HG02763 (cell line): Measurements from ENCODE around the gene SH3BGRL.

Source experiments
- ATAC-seq: cut with Tn5 transposase; IDR thresholded peaks from one replicate; pipeline ENCODE4 v1.9.1; 2021; ENCODE audit warnings: mild to moderate bottlenecking, moderate library complexity; ENCODE audit not compliant: unreplicated experiment

The SH3BGRL gene

DNA sequence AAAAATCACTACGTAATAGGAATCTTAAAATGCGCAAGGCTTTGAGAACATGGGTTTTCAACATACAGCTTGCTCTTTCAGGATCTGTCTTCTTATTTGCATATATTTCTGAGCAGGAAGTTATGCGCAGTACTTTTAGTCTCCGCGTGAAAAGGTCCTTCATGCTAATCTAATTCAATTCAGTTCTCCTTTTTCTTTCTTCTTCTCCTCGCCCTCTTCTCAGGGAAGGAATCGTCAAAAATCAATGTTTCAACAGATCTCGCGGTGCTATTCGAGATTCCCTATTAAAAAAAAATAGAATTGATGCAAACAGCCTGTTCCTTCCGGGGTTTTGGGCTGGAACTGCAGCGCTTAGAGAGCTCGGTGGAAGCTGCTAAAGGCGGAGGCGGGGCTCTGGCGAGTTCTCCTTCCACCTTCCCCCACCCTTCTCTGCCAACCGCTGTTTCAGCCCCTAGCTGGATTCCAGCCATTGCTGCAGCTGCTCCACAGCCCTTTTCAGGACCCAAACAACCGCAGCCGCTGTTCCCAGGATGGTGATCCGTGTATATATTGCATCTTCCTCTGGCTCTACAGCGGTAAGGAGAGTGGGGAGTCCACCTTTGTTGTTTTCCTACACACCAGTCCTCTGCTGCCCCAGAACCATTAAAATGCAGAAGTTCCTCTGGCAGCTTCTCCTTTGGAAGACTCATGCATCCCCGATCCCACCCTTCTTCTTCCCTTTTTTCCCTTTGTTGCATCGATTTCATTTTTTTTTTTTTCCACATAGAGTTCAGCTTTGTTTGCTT, at the start of gene SH3BGRL, which contains the start of gene HMGN5:
TSS of gene SH3BGRL (plus strand) at position 432 of the 785 bp plus-strand sequence. CDS start at position 531, 99 bp downstream.
TSS of gene HMGN5 (minus strand) at position 243 of the 785 bp plus-strand sequence. CDS start 80,364 bp downstream, outside the sequence.
- peak; percentile 94 for ATAC-seq

DNA sequence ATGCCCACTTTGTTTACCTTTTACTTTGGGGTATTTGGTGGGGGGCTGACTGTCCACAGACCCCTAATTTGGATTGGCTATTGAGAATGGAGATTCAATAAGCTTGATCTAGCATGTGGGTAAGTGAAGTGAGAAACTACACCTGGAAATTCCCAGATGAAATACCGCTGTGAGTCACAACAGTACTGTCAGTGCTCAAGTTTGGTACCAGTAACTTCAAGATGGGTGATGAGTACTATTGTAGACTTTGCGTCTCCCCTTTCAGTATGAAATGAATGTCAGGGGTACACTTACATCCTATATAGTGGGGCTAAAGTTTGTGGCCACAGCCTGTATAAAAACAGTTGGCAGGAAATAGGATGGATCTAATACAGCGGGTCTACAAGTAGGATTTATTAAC, 33.5 kb upstream of the SH3BGRL start:
- ATAC-seq: no peak

DNA sequence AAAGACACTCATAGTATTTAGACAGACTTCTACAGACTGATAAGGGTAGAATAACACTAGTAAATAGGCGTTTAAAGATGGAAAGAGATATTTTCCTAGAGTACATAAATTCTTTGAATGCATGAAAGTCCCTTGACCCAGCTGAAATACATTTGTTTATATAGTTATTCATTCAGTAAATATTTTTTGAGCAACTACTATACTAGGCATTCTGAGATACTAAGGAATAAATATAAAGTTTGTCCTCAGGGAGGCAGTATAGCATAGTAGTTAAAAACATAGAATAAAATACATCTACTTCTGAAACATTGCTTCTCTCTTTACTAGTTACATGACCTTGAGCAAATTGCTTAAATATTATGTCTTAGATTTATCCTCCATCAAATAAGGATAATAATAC, 27.6 kb upstream of the SH3BGRL start:
- ATAC-seq: no peak

DNA sequence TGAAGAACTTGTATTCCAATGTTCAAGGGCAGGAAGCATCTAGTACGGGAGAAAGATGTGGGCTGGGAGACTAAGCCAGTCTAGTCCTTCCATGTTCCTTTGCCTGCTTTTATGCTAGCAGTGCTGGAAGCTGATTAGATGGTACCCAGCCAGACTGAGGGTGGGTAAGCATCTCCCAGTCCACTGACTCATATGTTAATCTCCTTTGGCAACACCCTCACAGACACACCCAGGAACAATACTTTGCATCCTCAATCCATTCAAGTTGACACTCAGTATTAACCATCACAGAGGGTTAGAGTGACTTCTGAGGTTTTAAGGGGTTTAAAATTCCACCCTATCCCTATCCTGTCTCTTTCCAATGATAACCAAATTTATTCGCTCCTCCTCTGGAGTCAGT, 6.6 kb upstream of the SH3BGRL start:
- ATAC-seq: no peak

DNA sequence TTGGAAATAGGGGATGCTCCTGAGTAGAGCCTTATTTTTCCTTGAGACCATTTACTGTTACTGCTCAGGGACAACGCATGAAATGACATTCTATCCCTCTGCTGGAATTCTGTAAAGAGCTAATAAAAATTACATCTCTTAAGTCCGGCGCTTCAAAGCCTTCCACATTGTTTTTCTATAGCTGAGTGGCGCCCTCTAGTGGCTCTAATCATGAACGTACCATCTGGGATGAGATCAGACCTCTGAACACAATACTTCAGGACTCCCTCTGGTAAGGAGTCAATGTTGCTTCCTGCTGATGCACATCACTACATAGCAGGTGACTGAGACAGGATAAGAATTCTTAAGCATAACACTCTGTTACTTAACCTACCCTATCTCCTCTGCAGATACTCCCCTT, 6.2 kb upstream of the SH3BGRL start:
- peak; percentile 95 for ATAC-seq

DNA sequence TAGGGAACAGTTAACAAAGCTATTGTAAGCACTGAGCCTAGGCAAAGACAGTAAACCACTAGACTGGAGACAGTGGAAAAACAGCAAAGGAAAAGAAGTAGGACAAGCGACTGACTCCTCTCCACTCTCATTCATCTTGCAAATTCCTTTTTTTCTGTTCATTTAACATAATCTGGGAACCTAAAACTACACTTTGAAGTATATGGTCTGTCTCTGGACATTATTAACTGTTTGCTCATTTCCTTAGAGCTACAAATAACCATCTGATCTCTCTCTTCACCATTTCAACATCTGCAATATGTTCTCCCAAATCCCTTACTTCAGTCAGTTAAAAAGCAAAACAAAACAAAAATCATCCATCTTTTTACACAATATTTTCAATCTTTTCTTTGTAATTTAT, 831 bp upstream of the SH3BGRL start:
- ATAC-seq: no peak

DNA sequence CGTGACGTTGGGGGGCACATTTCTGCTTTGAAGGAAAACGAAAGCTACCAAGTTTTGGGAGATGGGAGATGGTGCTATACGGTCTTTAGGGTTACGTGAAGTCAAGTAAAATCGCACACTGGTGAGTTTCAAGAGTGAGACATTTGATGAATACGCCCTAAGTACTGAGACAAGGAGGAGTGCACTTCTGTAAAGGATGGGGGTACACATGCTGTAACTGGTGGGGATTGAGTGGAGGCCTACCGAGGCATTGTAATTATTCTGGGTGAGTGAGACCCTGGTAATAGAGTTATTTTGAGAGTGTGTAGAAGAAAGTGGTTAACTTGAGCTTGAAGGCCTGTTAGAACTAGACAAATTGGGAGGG, 536 bp downstream of the SH3BGRL start:
- ATAC-seq: no peak

DNA sequence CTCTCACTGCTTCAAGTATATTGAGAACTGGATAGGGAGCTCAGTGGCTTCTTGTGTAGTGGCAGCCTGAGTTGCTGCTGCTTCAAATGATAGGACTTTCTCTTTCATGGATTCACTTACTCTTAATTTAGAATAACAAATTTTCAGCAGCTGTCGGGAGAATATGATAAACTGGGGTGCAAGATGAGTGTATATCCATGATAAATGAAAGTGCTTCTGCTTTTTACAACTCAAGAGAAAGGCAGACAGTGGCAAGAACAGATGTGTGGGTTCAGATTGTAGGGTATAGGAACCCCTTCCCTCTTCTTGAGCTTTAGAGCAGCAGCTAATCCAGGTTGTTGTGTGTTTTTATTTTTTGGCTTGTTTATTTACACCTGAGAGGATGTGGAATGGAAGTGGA, 1.0 kb downstream of the SH3BGRL start:
- ATAC-seq: no peak

DNA sequence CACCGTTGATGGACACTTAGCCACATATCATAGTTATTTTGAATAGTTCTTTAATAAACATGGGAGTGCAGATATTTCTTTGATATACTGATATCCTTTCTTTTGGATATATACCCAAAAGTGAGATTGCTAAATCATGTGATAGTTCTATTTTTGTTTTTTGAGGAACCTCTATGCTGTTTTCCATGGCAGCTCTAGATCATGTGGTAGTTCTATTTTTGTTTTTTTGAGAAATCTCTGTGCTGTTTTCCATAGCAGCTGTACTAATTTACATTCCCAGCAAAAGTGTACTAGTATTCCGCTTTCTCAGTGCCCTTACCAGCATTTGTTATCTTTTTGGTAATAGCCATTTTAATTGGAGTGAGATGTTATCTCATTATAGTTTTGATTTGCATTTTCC, 3.6 kb downstream of the SH3BGRL start:
- ATAC-seq: no peak

DNA sequence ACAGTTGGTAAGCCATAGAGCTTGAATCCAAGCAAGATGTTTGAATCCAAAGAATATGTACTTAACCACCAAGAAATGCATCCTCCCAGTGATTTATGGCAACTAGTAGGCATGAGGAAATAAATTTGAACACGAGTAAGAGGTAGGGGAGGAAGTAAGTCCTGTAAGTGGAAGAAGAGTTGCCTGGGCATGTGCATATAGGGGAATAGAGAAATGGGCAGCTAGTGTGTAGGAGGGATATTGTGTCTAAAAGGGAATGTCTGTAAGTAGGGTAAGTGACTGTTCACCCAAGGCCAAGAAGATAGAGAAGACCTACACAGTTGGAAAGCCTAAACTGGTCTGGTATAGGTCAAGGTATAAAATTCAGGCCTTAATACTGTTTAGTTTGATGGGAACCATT, 4.6 kb downstream of the SH3BGRL start:
- no peak for ATAC-seq

DNA sequence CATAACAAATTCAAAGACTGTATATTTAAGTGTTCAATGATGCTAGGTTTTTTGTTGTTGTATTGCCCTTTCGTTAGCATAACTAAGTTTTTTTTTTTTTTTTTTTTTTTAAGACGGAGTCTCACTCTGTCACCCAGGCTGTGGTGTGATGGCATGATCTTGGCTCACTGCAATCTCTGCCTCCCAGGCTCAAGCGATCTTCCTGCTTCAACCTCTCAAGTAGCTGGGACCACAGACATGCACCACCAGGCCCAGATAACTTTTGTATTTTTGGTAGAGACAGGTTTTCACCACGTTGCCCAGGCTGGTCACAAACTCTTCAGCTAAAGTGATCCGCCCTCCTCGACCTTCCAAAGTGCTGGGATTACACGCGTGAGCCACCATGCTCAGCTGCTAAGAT, 7.0 kb downstream of the SH3BGRL start:
- no peak for ATAC-seq

DNA sequence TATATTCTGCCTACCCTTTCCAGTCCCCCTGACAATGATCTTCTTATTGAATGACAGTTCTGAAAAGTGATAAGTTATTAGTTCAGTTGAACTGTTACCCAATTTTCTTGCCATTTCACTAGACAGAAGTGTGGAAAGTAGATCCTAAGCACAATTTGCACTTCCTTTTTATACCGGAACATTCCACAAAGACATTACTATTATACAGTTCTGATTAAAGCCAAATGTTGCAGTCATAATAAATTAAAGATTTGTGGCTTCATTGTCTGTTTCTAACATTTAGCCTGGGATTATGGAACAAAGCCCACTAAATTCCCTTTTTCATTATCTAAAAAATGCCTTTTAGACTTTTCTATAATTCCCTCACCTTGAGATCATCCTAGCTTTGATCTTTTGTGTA, 13.8 kb downstream of the SH3BGRL start:
- ATAC-seq: no peak

DNA sequence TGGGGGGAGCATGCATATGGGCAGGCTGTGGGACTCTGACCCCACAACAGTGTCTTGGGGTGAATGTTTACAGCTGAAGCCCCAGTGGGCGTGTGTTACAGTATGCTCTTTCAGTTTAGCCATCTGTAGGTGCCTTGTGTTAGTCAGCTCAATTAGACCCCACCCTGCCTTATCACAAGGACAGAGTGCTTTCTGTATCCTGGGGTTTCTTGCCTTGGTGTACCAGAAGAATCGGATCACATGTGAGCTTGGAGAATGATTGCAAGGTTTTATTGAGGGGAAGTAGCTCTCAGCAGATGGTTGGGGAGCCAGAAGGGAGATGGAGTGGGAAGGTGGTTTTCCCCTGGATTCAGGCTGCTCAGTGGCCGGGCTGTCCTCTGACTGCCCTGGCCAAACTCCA, 27.3 kb downstream of the SH3BGRL start:
- no peak for ATAC-seq

DNA sequence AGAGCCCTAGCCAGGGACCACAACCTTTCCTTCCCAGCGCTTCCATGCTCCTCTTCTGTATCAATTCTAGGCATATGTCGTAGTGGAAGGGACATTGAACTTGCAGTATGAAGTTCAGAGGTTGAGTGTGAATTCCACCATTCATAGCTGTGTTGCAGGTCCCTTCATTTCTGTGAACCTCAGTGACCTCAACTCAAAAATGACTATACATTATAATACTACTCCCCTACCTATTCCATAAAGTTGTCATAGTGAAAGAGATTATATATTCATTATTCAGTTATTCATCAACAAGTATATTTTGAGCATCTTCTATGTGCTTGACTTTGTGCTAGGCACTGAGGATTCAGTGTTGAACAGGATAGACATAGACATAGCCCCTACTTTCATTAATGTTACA, 28.0 kb downstream of the SH3BGRL start:
- ATAC-seq: no peak

DNA sequence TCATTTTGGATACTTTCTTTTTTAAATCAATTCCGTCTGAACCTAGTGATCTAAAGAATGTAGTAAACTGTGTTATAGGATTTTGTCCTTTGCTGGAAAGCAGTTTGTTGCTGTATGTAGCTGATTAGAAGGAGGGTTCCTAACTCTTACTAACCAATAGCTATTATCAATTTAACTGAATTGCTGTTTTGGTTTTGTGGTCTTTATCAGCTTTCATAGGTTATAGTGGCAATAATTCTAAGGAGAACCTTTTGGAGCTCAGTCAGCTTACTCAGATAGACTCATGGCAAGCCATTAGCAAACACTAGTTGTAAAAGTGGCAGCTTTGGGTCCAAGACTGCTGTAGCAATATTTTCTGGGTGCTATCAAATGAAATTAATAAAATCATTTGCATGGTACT, 29.6 kb downstream of the SH3BGRL start:
- no peak for ATAC-seq

DNA sequence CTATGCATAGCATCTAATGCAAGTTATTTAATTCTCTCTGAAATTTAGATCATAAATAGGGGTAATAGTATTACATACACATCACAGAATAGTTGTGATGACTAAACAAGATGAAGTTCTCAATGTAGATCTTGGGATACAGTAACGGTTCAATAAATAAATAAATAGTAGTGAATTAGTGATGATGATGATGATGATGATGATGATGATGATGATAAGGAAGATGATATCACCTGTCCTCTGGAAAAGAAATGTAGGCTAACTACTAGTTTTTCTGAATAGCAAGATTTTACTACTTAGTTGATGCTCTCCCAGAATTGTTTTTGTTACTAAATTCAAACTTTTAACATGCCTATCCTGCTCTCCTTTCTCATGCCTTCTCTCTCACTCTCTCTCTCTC, 30.3 kb downstream of the SH3BGRL start:
- ATAC-seq: no peak

DNA sequence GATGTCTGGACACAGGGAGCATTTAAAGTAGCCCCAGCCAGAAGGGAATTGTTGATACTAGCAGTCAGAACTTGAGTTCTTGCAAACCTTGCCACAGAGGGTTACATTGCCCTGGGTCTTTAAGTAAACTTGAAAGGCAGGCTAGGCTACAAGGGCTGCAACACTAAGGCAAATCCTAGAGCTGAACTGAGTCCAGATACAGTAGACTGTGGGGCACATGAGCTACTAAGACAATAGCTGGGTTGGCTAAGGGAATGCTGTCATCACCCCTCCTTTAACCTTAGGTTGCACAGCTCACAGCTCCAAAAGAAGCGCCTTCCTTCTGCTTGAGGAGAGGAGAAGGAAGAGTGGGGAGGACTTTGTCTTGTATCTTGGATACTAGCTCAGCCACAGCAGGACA, 35.6 kb downstream of the SH3BGRL start:
- ATAC-seq: no peak

DNA sequence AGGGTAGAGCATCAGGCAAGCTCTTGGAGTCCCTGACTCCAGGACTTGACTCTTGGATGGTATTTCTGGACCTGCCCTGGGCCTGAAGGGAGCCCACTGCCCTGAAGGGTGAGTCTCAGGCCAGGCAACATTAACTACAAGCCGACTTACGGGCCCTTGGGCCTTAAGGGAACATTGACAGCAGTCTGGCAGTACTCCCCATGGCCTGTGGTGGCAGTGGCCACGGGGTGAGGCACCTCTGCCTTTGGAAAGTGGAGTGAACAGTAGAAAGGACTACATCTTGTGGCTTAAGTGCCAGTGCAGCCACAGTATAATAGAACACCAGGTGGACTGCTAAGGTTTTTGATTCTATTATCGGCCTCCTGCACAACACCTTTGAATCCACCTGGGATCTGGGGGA, 36.3 kb downstream of the SH3BGRL start:
- ATAC-seq: no peak

DNA sequence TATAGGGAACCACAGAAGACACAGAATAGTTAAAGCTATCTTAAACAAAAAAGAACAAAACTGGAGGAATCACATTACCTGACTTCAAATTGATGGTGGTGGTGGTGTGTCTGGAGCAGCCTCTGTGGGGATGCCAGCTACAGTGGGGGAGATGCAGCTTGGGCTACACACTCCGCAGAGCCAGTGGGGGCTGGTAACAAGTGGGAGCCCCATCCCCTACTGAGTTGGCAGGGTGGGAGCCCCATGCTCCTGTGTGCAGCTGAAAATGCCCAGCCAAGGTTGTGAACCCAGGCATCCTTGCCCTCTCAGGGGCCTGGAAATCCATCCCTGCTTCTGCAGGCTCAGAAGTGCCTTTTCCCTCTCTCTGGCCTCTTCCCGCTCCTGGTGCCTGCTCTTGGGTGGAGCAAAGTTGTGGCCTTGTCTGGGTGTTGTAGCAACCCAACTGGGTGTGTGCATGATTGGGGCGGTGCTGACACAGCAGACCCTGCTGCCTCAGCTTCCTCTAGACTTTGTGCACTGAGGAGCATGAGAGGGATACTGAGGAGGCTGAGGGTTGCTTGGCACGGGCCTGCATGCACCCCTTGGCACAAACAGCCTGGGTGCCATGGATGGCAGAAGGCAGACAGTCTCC, 38.9 kb downstream of the SH3BGRL start:
- ATAC-seq: no peak

DNA sequence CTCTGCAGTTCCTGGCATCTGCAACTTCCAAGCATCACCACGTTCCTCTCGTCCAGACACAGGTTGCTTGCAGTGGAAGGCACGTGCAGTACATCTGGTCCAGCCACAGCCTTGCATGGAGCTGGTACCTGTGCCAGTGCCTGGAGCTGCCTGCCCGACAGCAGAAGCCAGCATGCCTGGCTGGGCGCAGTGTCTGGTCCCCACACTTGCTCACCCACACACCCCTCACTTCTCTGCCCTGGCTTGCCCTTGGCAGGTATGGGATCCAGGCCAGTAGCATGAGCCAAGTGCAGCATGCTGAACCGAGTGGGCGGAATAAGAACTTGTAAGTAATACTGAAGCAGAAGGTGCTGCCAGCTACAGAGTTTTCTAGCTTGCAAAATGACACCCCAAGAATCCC, 39.9 kb downstream of the SH3BGRL start:
- no peak for ATAC-seq

DNA sequence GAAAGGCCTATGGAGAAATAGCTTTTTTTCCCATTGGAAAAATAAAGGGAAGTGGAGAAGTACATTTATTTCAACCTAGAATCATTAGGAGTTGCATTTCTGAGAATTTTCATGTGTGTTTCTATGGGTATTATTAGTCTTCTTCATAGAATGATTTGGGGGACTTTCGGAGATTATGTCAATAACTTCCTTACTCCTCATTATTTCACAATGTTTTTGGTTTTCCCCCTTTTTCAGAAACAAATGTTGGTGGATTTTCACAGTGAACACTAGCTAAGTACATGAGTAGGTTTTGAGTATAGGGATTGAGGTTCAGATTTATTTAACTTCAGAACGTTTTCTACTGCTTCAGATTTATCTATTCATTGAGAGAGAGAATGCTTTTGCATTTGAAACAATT, 54.0 kb downstream of the SH3BGRL start:
- no peak for ATAC-seq

DNA sequence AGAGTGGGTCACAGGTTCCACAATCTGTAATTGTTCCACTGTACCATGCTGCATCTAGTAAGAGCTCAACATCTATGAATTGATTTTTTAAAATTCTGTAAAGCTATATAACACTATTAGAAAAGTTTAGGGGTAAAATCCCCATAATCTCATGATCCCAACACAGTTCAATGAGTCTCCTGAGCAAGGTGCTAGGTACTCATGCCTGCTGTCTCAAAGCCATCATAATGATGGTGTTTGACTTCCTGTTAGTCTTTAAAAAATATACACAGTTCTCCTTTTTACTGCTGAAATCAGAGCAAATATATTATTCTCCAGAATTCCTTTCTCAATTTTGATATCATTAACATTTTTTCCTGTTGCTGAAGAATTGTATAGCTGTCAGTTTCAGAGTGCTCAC, 55.9 kb downstream of the SH3BGRL start:
- no peak for ATAC-seq
